ENCODE measurements around the gene NEU2. TPM values are rescaled to one million over a fixed set of nuclear protein-coding genes. Genes with fewer than 3 reads are reported as not detected.
"Not testable (repeated sequence)": the region's sequence is repeated elsewhere in the genome, so short reads cannot be mapped to it uniquely, and the experiment has no call there.

The NEU2 gene
- total RNA-seq, 1 donor from 2014 or later, result not detected

GRCh38 chr2:233063976-233064411, 31.5 kb downstream of the NEU2 start:
- DNase-seq (ENCODE audit: missing footprints), result peak; percentile 60
- ATAC-seq, result no peak
- intact Hi-C loops (cut with DNase I), result no loop called here

DNA sequence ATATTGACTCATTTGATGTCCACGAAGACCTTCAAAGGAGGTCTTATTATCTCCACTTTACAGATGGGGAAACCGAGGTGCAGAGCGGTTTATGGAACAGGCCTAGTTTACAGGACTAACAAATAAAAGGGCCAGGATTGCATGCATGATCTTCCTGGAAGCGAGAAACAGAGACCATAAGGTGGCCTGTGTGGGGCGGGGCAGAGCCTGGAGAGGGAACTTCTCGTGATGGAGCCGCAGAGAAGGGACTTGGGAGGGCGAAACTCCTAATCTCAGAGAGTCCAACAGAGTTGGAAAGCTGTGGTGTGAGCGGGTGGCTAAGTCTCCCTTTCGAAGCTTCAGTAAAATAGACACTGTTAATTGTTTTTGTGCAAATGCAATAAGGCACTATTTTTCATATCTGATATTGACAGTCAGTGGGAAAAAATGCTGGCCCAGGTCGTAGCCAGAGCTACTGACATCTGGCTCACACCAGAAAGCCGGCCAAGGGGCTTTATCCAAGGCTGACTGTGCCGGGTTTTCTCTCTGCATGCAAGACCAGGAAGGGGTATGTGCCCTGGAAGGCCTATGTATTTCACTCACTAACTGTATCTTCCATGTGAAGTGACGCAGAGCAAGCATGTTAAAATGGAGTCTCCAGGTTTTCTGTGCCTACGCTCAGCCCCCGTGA, 32.2 kb downstream of the NEU2 start:
- intact Hi-C loops (cut with DNase I), result no loop called here
- DNase-seq (ENCODE audit: missing footprints), result peak; percentile 28
- ATAC-seq, result peak; percentile 1

GRCh38 chr2:233065200-233065589, 32.7 kb downstream of the NEU2 start:
- ATAC-seq; intact Hi-C loops (cut with DNase I): not testable (repeated sequence)
- peak; percentile 54 for DNase-seq (ENCODE audit: missing footprints)

- intact Hi-C loops (cut with DNase I), result no loop called here
- no peak for ATAC-seq
- DNase-seq (ENCODE audit: missing footprints), result no peak
Observed at GRCh38 chr2:233065954-233066470, 33.5 kb downstream of the NEU2 start.

DNA sequence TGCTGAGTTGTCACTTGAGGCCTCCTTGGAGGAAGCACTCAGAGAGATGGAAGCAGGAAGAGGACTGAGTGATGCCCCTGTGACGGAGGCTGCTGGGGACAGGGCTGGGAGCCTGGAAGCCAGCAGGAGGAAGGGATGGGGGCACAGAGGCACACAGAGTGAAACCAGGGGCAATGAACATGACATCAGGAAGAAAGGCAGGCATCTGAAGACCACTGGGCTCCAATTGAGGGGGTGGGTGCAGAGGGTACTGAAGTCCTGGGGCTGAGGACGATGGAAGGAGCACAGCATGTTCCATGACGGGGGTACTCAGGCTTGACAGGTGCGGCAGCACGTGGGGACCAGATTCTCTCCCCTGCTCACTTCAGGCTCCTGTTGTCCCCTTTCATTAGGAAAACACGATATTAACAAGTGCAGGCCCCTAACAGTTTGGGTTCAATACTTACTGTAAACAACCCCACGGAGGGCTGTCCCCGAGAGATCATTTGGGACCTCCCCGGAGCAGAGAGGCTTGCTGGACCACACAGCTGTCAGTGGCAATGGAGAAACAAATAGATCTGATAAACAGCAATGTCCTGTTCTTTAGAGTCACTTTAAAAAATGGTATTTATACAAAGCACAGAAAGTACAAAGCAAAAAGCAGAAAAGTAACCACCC, 36.4 kb downstream of the NEU2 start:
- no peak for DNase-seq (ENCODE audit: missing footprints)
- ATAC-seq, result no peak
- intact Hi-C loops (cut with DNase I), result no loop called here

GRCh38 chr2:233072838-233073237, 40.4 kb downstream of the NEU2 start:
- intact Hi-C loops (cut with DNase I), result no loop called here
- no peak for ATAC-seq
- DNase-seq (ENCODE audit: missing footprints), result no peak

- intact Hi-C loops (cut with DNase I), result no loop called here
- no peak for ATAC-seq
Observed at GRCh38 chr2:233074106-233074505, 41.6 kb downstream of the NEU2 start.

DNA sequence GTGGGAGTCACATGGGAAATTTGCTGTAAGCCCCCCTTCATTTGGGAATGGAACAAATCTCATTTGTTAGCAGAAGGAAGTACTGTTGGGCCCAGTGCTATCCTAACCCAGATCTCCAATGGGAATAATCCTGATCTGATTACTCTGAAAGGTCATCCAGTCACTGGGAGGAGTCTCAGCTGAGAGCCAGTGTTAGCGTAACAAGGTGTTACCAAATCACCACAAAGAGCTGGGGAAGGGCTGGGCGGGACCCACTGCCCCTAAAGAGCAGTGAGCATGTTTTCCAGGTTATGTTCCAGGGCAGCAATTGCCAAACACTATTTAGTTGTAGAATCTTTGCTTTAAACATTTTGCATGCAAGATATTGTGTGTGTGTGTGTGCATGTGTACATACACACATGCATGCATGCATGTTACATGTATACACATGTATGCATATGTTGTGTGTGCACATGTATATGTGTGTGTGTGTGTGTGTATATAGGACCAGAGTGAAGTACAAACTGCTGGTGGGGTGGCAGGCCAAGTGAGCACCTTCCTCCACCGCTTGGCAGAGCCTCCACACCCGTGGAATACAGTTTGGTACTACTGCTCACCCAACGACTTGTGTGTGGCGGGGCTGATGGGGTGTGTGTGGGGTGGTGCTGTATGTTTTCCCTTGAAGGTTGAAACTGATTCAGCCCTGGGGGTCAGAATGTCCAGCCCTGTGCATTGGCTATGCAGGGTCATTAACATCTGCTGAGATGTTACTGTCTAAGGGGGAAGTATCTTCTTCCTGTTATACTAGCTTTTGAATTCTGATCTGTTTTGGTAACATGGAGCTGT, 42.9 kb downstream of the NEU2 start:
- peak; percentile 46 for ATAC-seq
- intact Hi-C loops (cut with DNase I), result no loop called here
- DNase-seq (ENCODE audit: missing footprints), result no peak

More at GRCh38 chr2:233074106-233074505, 41.6 kb downstream of the NEU2 start:
- no peak for DNase-seq (ENCODE audit: missing footprints)

DNA sequence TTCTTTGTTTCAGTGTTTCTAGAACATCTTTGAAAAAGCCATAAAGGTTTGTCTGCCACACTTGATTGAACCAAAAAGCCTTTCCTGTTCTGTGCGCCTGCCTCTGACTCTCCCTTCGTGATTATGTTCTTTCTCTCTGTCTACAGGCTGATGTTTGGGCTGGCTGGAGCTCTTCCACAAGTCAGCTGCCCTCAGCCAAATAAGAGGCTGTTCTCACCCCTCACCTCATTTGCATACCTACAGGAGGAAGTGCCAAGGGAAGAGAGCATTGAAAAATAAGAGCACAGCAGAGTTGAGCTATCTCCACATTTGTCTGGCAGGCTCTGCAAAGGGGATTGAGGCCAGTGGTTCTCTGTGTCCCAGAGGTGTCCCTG, 43.5 kb downstream of the NEU2 start:
- ATAC-seq, result peak; percentile 48
- DNase-seq (ENCODE audit: missing footprints), result no peak
- intact Hi-C loops (cut with DNase I), result no loop called here

DNA sequence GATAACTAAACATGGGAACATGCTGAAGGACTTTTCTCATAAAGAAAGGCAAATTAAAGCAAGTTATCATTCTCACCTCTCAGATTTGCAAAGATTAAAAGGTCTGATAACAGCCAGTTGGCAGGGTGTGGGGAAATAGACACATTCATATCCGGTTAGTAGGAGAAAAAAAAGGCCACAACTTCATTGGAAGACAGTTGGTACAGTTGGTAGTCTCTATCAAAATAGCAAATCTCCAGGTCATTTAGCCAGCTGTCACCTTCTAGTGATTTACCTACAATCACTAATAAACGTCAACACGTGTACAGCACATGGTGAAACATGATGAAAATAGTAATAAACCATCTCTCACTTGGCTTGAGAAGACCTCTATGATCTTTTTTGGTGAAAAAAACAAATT, 44.3 kb downstream of the NEU2 start:
- DNase-seq (ENCODE audit: missing footprints), result no peak
- no peak for ATAC-seq
- intact Hi-C loops (cut with DNase I), result no loop called here

- ATAC-seq (no peak), DNase-seq (ENCODE audit: missing footprints) (no peak)
- intact Hi-C loops (cut with DNase I), result no loop called here
Observed at GRCh38 chr2:233079473-233079877, 47.0 kb downstream of the NEU2 start.

GRCh38 chr2:233079953-233080835, 47.7 kb downstream of the NEU2 start:
- ATAC-seq, result no peak
- intact Hi-C loops (cut with DNase I), result no loop called here
- DNase-seq (ENCODE audit: missing footprints), result no peak

DNA sequence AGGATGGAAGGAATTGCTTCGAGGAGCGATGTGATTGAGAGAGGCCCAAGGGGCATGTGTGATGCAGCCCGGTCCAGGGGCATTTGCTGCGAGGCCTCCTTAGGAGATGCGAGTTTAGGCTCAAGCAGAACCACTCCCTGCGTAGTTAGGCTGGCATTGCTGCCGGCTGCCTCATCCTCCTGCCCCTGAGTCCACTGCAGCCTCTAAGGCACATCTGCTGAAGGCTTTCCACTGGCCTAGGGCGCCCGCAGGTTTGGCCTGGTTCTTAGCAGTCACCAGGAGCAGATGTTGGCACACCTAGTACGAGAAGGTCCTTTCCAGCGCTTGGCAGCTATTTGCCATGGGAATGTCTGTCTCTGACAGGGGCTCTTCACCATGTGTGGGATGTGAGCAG, 48.4 kb downstream of the NEU2 start:
- intact Hi-C loops (cut with DNase I), result no loop called here
- no peak for ATAC-seq
- DNase-seq (ENCODE audit: missing footprints), result no peak

DNA sequence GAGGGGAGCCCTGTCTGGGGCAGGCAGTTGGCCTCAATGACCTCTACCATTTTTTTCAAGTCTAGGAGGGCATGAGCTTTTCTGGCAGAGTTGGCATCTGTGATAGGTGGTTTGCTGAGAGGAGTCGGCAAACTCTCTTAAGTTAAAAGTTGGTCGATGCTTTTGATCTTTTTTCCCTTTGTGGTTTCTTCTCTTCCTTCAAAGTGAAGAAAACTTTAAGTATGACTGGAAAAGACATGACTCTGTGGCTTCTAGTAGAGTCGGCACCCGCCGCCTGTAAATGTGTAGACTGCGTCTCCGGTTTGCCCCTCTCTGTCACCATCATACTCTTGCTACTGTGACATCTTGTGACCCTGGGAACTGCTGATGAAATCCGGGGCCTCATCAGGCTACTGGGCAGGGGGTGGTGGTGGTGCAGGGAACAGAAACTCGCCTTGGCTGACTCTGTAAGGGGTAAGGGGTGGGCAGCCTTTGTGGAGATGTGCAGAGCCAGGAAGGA, 48.8 kb downstream of the NEU2 start:
- ATAC-seq, result no peak
- DNase-seq (ENCODE audit: missing footprints), result no peak
- intact Hi-C loops (cut with DNase I), result no loop called here

DNA sequence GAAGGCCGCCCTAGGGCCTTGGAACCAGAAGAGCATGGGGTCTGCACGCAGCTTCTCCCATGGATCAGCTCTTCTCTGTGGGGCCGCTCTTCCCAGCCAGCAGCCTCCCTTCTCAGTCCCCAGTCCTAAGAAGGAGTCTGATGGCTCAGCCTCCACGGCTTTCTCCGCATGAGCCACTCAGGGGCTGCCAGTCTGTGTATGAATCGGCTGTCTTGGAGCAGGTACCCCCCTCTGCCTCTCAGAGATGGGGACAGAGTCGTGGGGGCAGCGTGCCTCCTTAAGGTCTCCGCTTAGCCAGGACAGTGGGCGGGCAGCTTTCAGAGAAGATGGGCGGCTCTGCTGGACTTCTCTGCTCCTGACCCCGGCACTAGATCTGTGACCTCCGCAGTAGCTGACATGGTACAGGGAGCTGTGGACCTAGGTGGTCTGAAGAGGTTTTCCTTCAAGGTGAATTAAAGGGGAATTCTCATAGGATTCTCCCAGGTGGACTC, 49.3 kb downstream of the NEU2 start:
- intact Hi-C loops (cut with DNase I), result no loop called here
- no peak for ATAC-seq
- DNase-seq (ENCODE audit: missing footprints), result no peak

DNA sequence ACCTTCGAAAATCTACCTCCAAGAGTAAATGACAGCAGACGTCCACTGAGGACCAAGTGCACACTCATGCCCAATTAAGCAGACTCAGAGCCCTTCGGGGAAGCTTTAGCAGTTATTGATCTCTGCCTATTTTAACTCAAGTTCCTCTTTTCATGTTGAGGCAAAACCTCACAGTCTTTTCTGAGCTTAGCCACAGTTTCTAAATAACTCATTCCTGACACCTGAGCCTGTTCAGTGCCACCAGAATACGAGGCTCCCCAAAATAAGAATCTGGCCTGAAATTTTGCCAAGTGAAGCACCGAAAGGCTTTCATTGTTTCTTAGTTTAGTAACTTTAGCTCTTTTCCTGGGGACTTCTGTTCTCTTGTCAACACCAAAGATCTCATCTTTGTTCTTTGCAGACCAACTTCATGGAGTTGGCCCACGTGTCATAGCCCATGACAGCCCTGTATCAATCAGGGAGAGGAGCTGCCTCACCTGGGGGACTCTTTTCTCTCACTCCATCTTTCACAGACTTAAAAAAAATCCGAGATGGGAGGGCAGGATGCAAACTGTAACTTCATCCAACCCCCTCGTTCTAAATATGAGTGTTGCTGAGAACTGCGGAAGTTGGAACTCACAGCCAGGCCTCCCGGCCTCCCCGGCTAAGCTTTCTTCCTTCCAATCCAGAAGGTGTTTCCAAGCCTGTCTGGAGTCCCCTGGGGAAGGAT, 49.9 kb downstream of the NEU2 start:
- no peak for DNase-seq (ENCODE audit: missing footprints)
- intact Hi-C loops (cut with DNase I), result no loop called here
- ATAC-seq, result no peak

DNA sequence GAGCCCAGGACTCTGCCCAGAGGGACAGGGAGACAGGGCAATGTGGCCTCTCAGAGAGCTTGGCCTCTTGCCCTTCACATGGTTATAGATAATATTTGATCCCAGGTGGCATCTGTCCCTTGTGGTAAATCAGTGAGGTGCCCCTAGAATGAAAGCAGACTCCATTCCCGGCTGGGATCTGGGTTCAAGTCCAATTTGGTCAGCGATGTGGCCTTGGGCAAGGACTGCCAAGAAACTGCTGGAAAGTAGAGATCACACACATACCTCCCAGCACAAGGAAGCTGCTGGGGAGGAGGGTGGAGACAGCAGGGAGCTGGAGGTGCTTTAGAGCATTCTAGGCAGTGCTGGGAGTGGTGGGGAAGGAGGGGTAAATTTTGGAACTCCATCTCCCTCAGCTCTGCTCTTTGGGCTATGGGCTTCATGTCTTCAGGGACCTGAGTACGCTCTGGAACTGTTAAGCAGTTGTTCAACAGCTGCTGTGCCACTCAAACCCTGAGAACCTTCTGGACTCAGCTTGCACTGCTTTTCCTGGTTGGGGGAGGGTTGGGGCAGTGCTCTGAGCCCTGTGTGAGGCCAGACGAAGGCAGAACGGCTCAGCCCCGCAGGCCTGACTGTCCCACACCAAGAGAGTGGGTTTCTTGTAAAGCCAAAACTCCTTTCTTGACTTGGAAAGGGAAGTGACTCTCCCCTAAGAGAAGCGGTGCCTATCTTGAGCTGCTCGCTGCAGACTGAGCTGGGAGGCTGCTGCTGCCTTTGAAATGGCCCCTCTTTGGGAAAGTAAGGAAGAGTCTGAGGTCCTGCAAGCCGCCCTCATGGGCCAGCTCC, 50.7 kb downstream of the NEU2 start:
- DNase-seq (ENCODE audit: missing footprints) (no peak), ATAC-seq (no peak)
- intact Hi-C loops (cut with DNase I), result no loop called here

Measured in Right ventricle myocardium inferior (tissue), 1 donor.